Astrocyte of the spinal cord (primary cell): ENCODE results near the gene ERMAP.

Source experiments
- DNase-seq: peaks from one replicate; pipeline ENCODE4 v3.0.0; 2011; ENCODE audit warnings: low read depth, low spot score
- H3K4me3 ChIP-seq: 2 replicates; pipeline ENCODE4 v1.5.1; 2011; ENCODE audit warnings: low read depth, mild to moderate bottlenecking, low read length, moderate library complexity
- CTCF ChIP-seq: IDR thresholded peaks from 2 replicates; pipeline ENCODE4 v1.5.1; 2012; ENCODE audit warnings: low read depth, mild to moderate bottlenecking, low read length, inconsistent platforms
- in situ Hi-C: cut with HindIII; loops from 2 replicates; pipeline ENCODE4 v1.10.0; 2017; ENCODE audit warnings: low sequenced_read_pairs

The ERMAP gene

GRCh38 chr1:42837709-42838108 is 20.8 kb downstream of the ERMAP start:
- H3K4me3 ChIP-seq, result no peak overlapping the region
- TF ChIP-seq CTCF, result no peak
- in situ Hi-C loops, result no loop called here
- DNase-seq, result no peak

GRCh38 chr1:42838482-42839190 is 21.7 kb downstream of the ERMAP start:
- in situ Hi-C loops, result no loop called here
- TF ChIP-seq CTCF, result no peak
- no peak for DNase-seq
- no peak overlapping the region for H3K4me3 ChIP-seq

- H3K4me3 ChIP-seq, result no peak overlapping the region
- in situ Hi-C loops, result no loop called here
- no peak for DNase-seq
- no peak for TF ChIP-seq CTCF
Observed at GRCh38 chr1:42841010-42841409, 24.1 kb downstream of the ERMAP start.

GRCh38 chr1:42841440-42842147 is 24.7 kb downstream of the ERMAP start:
- DNase-seq, result no peak
- no peak for TF ChIP-seq CTCF
- H3K4me3 ChIP-seq, result no peak overlapping the region
- in situ Hi-C loops, result no loop called here

GRCh38 chr1:42844592-42845140 is 27.7 kb downstream of the ERMAP start:
- no peak overlapping the region for H3K4me3 ChIP-seq
- no peak for DNase-seq
- in situ Hi-C loops, result no loop called here
- TF ChIP-seq CTCF, result no peak

DNA sequence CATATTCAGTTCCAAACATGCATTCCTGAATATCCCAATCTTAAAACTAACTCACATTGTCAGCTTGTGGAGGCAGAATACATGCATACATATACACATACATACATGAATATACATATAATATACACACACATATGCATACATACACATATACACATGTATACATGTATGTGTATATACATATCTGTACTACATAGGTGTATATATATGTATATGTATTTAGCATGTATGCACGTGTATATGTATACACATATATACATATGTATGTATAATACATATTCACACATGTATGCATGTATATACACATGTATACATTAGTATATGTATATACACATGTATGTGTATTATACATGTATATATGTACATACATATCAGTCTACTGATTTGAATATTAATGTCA is 28.3 kb downstream of the ERMAP start:
- no peak for DNase-seq
- in situ Hi-C loops, result no loop called here
- no peak overlapping the region for H3K4me3 ChIP-seq
- no peak for TF ChIP-seq CTCF
